GM12874 (cell line): ENCODE data around the gene MED4.
A peak's percentile ranks its signal among the peaks of the same experiment; 100 is the strongest.

ENCODE experiments used
- TF ChIP-seq, protein P1 (sequence below): IDR thresholded peaks from 2 replicates; pipeline ENCODE4 v1.5.1; 2011; ENCODE audit warnings: low read depth, mild to moderate bottlenecking, control low read depth, low read length, moderate library complexity; ENCODE audit not compliant: insufficient read depth

The MED4 gene

DNA sequence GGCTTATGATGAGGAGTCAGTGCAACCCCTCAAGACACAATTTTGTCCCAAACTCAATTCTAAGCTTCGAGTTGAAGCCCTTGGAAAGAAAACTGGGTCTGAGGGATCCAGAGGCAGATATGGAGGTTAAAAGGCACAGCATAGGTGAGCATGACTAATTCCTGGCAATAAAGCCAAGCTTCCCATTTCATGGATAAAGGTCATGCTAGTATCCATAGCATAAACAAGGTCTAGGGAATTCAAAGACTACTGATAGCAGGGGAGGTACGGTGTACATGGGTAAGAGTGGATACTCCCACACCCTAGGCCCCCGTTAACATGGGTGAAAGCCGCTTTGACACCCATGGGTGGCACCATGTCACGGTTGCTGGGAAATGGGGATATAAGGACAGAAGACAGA, 24.0 kb downstream of the MED4 start:
- TF ChIP-seq, protein P1, sequence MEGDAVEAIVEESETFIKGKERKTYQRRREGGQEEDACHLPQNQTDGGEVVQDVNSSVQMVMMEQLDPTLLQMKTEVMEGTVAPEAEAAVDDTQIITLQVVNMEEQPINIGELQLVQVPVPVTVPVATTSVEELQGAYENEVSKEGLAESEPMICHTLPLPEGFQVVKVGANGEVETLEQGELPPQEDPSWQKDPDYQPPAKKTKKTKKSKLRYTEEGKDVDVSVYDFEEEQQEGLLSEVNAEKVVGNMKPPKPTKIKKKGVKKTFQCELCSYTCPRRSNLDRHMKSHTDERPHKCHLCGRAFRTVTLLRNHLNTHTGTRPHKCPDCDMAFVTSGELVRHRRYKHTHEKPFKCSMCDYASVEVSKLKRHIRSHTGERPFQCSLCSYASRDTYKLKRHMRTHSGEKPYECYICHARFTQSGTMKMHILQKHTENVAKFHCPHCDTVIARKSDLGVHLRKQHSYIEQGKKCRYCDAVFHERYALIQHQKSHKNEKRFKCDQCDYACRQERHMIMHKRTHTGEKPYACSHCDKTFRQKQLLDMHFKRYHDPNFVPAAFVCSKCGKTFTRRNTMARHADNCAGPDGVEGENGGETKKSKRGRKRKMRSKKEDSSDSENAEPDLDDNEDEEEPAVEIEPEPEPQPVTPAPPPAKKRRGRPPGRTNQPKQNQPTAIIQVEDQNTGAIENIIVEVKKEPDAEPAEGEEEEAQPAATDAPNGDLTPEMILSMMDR, result no peak

DNA sequence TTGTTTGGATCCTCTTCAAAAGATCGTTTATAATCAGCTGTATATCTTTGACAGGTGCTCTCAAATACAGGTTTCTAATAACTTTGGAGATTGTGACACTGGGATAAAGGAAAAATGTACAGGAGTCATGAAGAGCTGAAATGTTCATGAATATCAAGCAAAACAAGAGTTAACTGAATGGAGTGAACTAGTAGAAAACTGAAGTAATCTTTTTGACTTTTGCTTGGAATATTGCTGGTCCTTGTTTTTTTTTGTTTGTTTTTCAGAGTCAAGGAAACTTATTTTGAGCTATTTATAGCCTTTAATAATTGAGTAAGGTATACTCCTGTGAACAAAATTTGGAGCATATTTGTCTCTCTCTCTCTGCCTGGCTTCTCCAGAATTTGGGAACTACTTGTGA, 25.3 kb downstream of the MED4 start:
- TF ChIP-seq, protein P1, result no peak

DNA sequence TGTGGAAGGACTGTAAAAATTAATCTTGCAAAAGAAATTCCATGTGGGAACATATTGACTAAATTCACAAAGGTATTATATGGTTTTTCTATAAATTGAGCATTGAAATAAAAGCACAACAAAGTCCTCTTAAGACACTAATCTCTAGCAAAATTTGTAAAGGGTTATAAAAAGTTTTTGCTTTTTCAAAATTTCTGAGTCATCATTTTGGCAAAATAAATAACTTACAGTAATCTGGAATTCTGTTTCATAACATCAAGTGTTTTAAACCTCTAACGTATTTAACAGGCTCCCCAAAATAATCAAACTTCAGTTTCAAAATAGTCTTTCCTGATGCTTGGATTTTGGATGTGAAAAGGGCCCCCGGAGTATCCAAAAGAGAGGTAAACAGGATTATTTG, 26.0 kb downstream of the MED4 start:
- TF ChIP-seq, protein P1, result no peak

DNA sequence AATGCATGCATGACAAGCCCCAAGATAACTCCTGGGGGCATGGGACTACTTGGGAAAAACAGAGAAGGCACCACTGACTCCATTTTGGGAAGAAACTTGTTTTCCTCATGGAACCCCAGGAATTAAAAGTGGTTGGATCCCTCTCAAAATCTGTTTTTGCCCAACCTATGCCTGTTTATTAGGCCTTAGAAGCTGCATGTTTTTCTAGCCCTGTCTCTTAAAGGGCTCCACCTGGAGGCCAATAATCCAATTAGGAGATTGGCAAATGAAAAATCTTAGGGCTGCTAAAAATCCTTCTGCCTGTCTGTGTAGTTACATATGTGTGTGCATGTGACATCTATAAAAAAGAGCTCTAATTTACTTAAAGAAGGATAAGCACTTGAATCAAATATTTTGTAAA, 26.9 kb downstream of the MED4 start:
- TF ChIP-seq, protein P1, result 0 out of 2 replicates have a peak, but pooled peaks have one; percentile 17

DNA sequence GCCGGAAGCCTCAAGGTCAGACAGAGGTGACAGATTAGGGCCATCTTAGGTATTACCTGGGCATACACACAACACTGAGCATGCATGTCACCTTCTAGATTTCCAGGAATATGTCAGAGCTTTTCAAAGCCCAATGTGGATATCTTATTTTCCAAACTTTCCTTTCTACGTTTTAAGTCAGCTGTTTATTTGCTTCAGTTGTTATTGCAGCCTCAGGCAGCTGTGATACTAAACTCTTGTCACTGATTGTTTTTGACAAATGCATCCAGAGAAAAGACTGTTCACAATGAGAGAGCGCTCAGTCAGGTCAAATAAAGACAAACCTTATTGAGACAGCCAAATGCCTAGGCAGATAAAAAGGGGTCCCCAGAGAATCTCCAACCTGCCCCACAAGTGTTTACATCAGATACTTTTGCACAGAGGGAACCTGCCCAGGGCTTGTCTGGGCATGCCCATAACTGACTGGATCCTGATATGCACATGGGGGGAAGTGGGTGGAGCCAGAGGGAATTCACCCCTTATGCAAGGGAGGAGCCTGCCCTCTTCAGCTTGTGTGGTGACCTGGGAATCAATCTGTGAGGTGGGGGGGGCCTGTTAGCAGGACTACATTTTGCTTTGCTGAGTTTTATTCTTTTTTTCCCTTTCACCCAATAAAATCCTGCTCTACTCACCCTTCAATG, 28.5 kb downstream of the MED4 start:
- TF ChIP-seq, protein P1, result no peak

DNA sequence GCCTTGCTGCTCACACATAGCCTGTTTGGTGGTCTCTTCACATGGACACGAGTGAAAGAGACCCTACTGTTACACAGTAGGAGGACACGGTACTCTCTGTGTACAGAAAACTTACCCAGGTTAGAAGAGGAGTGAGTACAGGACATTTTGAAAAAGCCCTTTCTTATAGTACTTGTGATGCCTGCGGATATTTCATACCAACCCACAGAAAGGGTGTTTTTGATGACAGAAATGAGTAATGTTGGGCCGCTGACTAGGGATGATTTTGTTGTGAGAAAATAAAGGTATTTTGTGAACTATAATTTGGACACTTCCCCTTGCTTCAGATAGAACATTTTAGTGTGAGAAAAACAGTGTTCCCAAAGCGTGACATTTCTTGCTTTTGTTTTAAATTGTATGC, 39.2 kb downstream of the MED4 start:
- TF ChIP-seq, protein P1, result no peak

DNA sequence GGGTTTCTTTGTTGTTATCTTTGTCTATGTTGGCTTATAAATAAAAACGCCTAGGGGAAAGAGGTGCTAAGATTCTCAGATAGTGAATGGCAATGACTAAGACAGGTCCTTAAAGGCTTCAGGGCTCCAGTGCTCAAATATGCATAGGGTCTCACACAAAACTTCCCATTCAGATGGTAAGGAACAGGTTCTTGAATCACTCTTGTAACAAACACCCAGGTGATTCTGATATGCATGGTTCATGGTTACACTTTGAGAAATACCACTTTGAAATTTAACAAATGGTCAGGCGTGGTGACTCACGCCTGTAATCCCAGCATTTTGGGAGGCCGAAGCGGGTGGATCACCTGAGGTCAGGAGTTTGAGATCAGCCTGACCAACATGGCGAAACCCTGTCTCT, 40.3 kb downstream of the MED4 start:
- TF ChIP-seq, protein P1, result no peak
